ENCODE data around the gene LRRN3. TPM values are rescaled to one million over a fixed set of nuclear protein-coding genes. Genes with fewer than 3 reads are reported as not detected.

LRRN3 gene
- total RNA-seq, 4 donors from 2014 or later = 0.23 to 1.6 (median 0.40) TPM; not detected in 1

DNA sequence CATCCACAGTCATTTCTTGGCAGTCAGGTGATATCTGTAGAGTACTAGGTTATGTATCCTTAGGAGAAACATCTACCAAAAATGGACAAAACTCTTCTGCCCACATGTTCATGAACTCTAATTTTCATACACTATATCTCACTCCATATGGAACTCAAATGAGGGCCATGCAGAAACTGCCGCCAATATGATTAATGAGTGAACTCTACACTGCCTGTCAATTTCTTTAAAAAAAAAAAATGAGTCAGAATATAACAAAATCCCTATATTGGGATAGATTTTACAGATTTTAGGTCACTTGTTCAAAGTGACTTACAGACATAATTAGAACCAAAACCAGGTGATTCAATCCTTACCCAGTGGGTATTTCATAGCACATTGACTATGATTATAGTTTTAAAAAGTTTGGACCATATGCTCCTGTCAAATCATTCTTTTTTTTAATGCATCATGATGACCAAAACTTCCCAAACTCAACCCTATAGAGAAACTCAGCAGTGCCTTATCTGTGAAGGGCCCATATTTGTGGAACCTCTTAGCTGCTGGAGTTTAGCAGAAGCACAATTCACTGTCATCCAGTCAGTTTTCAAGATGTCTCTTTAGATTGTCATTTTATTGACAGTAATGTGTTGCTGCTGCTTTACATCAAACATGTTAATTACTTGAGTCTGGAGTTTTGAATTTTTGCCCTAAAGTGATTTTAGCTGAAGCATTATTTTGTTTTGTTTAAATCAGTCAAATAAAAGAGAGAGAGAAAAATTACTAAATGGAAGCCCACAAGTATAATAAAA is 11.1 kb downstream of the LRRN3 start:
- no peaks in the 10 kb centered on the region for H3K27me3 ChIP-seq
- H3K4me1 ChIP-seq = peaks cover 0 to 13% (median 0%) of the 10 kb centered on the region in 3 donors
- no peak overlapping the region for H3K27ac ChIP-seq
- no peaks in the 10 kb centered on the region for H3K9me3 ChIP-seq
- no peak overlapping the region for H3K4me3 ChIP-seq
- no peak for TF ChIP-seq POLR2AphosphoS5 (IDR thresholded peaks at IDR 0.05)
- 100% methylated on average over 1 of the region's 1 CpG for WGBS, 2 donors (ENCODE audit: low coverage in 1 of 2)
- no peak for ATAC-seq
- H3K36me3 ChIP-seq = no peaks in the 10 kb centered on the region

DNA sequence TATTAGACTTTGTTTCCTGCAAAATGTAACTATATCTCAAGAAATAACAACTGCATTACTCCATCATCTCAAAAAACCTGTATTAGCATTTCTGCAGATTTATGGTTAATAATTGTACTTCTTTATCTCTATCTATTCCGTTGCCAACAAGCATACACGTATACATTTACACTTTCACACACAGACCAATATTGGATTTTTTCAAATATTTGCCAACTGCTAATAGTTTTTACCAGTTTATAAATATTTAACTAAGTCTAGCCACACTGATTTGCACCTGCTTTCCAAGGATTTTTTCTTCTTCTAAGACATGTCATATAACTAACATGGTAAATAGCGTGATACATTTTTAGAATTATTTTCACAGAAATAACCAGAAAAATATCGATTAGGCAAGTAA is 12.2 kb downstream of the LRRN3 start:
- Histone ChIP-seq H3K27me3 (no peaks in the 10 kb centered on the region), H3K4me3 (no peak overlapping the region), H3K27ac (no peak overlapping the region), H3K36me3 (no peaks in the 10 kb centered on the region), H3K9me3 (no peaks in the 10 kb centered on the region), H3K4me1 (peaks cover 0 to 19% (median 0%) of the 10 kb centered on the region in 3 donors)
- ATAC-seq = no peak
- 97 to 98% methylated on average over 4 of the region's 4 CpGs for WGBS, 2 donors (ENCODE audit: low coverage in 1 of 2)
- TF ChIP-seq EP300 (IDR thresholded peaks at IDR 0.05) = no peak
- TF ChIP-seq, protein P1, sequence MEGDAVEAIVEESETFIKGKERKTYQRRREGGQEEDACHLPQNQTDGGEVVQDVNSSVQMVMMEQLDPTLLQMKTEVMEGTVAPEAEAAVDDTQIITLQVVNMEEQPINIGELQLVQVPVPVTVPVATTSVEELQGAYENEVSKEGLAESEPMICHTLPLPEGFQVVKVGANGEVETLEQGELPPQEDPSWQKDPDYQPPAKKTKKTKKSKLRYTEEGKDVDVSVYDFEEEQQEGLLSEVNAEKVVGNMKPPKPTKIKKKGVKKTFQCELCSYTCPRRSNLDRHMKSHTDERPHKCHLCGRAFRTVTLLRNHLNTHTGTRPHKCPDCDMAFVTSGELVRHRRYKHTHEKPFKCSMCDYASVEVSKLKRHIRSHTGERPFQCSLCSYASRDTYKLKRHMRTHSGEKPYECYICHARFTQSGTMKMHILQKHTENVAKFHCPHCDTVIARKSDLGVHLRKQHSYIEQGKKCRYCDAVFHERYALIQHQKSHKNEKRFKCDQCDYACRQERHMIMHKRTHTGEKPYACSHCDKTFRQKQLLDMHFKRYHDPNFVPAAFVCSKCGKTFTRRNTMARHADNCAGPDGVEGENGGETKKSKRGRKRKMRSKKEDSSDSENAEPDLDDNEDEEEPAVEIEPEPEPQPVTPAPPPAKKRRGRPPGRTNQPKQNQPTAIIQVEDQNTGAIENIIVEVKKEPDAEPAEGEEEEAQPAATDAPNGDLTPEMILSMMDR (IDR thresholded peaks at IDR 0.05) = no peak
- no peak for TF ChIP-seq POLR2AphosphoS5 (IDR thresholded peaks at IDR 0.05)
- no peak for TF ChIP-seq POLR2A (IDR thresholded peaks at IDR 0.05)

DNA sequence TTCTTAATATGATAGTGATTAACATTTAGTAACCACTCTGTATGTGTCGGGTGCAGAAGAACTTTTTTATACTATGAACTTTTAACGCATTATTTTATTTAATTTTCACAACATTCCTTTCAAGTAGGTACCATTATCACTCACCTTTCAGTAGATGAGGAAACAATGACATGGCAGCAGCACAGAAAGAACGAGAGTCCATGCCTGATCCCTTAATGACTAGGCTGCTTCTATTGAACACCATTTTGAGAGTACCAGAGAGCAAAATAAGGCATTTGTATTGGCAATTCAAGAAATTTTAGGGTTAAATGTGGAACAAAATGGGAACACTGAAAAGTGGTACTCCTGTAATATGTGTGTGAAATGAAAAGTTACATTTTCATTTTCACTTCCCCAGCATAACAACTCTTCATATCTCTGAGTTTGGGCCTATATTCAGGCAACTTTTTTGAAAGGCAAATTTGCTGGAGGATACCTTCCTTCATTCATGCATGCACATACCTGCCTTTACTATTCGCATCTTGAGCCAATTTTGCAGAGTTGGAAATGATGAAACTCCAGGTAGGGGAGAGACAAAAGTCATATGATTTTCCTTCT is 12.8 kb downstream of the LRRN3 start:
- Histone ChIP-seq H3K36me3 (no peaks in the 10 kb centered on the region), H3K27me3 (no peaks in the 10 kb centered on the region), H3K27ac (no peak overlapping the region), H3K4me1 (peaks cover 0 to 19% (median 0%) of the 10 kb centered on the region in 3 donors), H3K4me3 (no peak overlapping the region), H3K9me3 (no peaks in the 10 kb centered on the region)
- TF ChIP-seq POLR2A (IDR thresholded peaks at IDR 0.05) (no peak), POLR2AphosphoS5 (IDR thresholded peaks at IDR 0.05) (no peak), EP300 (IDR thresholded peaks at IDR 0.05) (no peak)
- TF ChIP-seq, protein P1 (IDR thresholded peaks at IDR 0.05) = no peak
- ATAC-seq = no peak
- 94 to 95% methylated on average over 4 of the region's 4 CpGs for WGBS, 2 donors (ENCODE audit: low coverage in 1 of 2)

DNA sequence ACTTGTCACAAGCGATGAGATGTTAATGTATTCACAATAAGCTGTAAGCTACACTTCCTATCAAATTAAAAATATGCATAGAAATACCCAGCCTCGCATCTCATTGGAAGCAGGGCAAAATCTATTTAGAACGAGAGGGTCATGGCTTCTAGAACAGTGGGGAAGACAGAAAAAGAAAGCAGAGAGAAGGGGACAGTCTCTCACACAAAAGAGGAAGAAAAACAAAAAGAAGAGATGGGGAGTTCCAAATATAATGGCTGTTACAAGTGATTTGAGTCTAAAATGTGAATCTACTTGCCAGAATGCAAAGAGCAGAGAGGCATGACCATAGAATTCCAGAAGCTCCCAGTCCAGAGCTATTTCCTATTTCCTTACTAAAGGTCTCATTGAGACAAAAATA is 13.8 kb downstream of the LRRN3 start:
- WGBS, 2 donors (ENCODE audit: low coverage in 1 of 2) = 90 to 93% methylated on average over 3 of the region's 3 CpGs
- no peaks in the 10 kb centered on the region for H3K36me3 ChIP-seq
- peaks cover 0 to 18% (median 0%) of the 10 kb centered on the region in 3 donors for H3K4me1 ChIP-seq
- no peaks in the 10 kb centered on the region for H3K27me3 ChIP-seq
- H3K4me3 ChIP-seq = no peak overlapping the region
- H3K27ac ChIP-seq = no peak overlapping the region
- no peak for TF ChIP-seq POLR2A (IDR thresholded peaks at IDR 0.05)
- no peak for TF ChIP-seq EP300 (IDR thresholded peaks at IDR 0.05)
- TF ChIP-seq, protein P1 (IDR thresholded peaks at IDR 0.05) = no peak
- TF ChIP-seq POLR2AphosphoS5 (IDR thresholded peaks at IDR 0.05) = no peak
- ATAC-seq = no peak
- H3K9me3 ChIP-seq = no peaks in the 10 kb centered on the region

DNA sequence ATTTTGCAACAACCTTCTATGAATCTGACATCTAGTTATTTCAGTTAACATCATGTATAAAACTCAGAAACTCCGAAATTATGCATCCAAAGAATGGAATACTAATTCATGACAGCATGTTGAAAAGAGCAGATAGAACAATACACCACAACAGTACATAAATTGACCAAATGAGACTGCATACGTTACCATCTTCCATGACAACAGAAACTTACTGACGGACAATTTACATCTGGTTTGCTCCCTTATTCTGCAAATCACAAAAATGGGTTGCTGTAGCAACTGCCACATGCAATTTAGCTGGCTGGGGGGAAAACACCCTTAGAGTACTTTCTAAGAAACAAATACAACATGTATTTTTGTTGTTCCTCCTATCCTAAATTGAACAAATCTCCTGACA is 14.3 kb downstream of the LRRN3 start:
- TF ChIP-seq EP300 (IDR thresholded peaks at IDR 0.05) = no peak
- TF ChIP-seq, protein P1 (IDR thresholded peaks at IDR 0.05) = no peak
- no peaks in the 10 kb centered on the region for H3K36me3 ChIP-seq
- H3K4me3 ChIP-seq = no peak overlapping the region
- no peaks in the 10 kb centered on the region for H3K9me3 ChIP-seq
- no peak for ATAC-seq
- H3K27ac ChIP-seq = no peak overlapping the region
- WGBS, 2 donors (ENCODE audit: low coverage in 1 of 2) = 89 to 91% methylated on average over 1 to 3 of the region's 3 CpGs
- no peaks in the 10 kb centered on the region for H3K27me3 ChIP-seq
- peaks cover 0 to 18% (median 0%) of the 10 kb centered on the region in 3 donors for H3K4me1 ChIP-seq
